ENCODE measurements around the gene MYO9B.
A peak's percentile ranks its signal among the peaks of the same experiment; 100 is the strongest.
"Not testable (repeated sequence)": the region's sequence is repeated elsewhere in the genome, so short reads cannot be mapped to it uniquely, and the experiment has no call there.

The MYO9B gene

DNA sequence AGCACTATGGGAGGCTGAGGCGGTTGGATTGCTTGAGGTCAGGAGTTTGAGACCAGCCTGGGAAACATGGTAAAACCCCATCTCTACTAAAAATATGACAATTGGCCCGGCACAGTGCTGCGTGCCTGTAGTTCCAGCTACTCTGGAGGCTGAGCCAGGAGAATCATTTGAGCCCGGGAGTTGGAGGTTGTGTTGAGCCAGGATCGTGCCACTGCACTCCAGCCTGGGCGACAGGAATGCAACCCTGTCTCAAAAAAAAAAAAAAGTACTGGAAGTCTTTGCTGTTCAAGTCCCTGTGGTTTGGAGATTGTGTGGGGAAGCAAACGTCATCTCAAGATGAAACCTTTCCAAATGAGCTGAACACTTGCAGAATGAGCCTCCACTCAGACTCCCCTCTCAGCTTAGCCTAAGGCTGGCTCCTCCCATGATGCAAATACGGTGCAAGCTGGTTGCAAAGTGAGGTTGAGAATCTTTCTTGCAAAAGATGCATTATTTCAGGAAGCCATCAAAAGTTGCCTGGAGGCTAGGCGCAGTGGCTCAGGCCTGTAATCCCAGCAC is 46.2 kb downstream of the MYO9B start:
- peak; percentile 34 for DNase-seq

DNA sequence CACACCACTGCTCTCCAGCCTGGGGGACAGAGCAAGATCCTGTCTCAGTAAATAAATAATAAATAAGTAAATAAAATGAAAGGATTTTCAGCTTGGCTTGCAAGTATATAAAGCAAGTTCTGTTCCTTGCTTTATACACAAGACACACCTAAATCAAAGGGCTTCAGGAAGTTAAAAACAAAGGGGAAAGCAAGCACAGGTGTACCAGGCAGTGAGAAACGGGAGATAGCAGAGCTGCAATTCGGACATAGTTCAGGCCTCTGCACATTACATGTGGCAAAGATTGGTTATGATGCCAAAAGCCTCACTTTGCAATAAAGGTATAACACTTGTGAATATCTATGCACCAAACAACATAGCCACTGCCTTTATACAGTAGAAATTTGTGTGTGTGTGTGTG is 47.5 kb downstream of the MYO9B start:
- no peak for DNase-seq

DNA sequence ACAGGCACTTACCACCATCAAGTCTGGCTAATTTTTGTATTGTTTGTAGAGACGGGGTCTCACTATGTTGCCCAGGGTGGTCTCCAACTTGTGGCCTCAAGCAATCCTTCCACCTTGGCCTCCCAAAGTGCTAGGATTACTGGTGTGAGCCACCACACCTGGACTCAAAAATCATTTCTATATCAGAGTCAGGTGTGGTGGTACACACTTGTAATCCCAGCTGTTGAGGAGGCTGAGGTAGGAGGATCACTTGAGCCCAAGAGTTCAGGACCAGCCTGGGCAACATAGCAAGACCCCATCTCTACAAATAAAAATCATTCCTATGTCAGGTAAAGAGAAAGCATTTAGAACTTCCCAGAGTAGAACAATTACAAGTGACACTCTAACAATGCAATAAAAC is 48.4 kb downstream of the MYO9B start:
- no peak for DNase-seq

DNA sequence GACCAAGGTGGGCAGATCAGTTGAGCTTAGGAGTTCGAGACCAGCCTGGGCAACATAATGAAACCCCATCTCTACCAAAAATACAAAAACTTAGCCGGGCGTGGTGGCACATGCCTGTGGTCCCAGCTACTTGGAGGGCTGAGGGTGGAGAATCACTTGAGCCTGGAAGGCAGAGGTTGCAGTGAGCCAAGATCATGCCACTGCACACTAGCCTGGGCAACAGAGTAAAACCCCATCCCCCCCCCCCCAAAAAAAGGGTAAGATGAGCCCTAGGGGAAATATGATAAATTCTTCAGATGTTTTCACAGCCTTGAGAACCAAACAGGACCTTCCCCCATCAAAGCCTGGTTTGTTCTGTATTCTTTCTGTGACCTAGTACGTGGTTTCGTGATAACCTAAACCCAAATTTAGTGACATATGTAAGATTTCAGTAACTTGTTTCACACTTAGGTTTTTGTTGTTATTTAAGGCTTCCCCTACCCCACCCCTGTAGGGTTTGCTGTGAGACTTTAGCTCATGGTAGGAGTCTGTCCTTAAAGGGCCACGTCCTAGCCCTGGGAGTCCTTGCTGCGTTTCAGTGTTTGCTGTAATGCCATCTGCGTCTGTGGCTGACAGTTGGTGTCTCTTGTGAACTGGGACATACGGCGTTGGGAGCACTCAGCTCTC is 49.6 kb downstream of the MYO9B start:
- DNase-seq: no peak

DNA sequence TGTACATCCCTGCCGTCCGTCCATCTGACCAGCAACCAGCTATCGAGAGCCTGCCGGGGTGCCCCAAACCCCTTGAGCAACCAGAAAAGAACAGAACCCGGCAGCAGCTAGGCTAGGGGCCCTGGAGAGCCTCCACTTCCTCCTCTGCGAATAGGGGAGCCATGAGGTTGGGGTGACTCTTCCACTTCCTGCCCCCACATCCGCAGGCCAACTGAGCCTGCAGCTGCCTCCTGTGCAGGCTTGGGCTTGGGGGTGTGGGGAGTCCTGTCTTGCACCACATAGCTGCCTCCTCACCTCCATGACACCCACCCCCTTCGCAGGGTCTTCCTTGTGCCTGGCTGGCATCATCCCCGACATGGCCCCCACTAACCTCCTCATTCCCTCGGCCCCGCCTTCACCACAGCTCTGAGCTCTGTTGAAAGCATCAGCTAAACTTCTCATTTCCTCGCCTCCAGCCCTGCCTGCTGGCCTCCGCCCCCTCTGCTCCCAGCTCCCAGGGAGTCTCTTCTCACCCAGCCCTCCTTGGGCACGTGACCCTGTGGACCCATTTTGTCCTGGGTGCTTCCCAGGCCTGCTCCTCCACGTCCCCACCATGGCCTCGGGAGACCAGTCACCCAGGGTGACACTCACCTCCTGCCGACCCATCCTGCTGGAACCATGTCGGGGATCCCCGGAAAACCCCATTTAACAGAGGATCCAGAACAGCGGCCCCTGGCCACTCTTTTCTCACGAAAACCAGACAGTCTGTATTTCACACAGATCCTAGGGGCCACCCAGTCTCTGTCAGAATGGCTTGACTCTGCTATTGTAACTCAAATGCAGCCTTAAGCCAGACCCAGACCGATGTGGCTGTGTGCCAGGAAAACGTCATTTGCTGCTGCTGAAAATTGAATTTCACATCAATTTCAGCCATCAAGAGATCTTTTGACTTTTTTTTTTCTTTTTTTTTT is 50.4 kb downstream of the MYO9B start:
- DNase-seq: peak; percentile 85

DNA sequence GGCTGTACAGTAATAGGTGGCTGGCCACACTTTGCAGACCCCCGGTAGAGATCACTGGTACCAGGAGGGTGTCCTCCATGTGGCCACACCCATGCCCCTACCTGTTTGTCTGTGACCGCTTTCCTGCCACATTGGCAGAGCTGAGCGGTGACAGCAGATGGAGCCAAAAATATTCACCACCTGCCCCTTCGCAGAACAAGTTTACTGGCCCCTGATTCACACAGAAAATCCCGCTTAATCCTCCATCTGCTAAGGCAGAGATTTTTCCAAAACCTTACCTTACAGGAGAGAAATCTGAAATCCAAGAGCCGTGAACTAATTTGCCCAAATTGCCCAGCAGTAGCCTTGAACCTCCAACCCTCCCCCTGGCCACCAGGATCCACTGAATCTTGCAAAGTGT is 52.1 kb downstream of the MYO9B start:
- no peak for DNase-seq

DNA sequence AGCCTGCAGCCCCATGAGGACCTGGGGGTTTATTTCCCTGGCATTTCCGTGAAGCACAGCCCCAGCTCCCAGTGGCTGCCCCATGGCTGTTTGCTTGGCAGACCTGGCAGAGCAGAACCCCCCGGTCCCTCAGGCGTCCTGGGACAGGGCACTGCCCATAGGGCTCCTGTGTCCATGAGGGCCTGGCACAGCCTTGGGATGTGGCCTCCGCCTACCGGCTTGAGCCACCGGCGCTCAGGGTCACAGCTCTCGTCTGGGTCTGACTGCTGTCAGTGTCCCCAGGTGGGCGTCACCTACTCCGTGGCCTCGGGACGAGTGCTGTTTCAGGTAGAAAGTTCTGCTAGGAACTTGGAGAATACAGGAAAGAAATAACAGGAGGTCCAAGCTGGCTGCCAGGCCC is 52.8 kb downstream of the MYO9B start:
- no peak for DNase-seq

DNA sequence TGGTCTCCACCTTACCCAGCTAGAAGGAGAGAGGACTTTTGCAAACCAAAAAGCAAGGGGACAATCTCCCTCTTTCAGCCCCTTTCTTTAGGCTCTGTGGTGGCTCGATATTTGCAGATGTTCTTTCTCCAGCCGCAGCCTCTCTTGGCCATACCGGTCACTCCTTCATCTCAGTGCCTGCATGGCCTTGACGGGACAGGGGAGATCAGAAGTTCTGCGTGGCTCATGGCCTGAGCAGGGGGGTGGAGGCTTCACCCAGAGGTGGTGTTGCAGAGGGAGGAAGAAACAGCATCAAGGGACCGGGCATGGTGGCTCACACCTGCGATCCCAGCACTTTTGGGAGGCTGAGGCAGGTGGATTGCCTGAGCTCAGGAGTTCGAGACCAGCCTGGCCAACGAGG is 53.2 kb downstream of the MYO9B start:
- DNase-seq: no peak

DNA sequence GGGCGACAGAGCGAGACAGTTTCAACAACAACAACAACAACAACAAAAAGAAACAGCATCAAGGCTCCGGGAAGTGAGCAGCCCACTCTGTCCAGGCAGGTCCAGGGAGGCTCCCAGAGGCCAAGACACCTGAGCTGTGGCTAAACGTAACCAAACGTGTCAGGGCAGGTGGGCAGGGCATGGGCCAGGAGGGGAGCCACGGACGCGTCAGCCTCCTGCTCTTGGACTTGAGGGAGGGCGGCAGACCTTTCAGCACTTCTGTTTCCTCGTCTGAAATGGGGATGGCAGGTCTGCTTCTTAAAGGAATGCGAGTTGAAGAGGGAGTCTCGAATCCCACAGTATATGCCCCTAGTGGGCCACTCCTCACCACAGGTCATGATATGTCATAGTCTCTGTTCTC is 53.8 kb downstream of the MYO9B start:
- no peak for DNase-seq

DNA sequence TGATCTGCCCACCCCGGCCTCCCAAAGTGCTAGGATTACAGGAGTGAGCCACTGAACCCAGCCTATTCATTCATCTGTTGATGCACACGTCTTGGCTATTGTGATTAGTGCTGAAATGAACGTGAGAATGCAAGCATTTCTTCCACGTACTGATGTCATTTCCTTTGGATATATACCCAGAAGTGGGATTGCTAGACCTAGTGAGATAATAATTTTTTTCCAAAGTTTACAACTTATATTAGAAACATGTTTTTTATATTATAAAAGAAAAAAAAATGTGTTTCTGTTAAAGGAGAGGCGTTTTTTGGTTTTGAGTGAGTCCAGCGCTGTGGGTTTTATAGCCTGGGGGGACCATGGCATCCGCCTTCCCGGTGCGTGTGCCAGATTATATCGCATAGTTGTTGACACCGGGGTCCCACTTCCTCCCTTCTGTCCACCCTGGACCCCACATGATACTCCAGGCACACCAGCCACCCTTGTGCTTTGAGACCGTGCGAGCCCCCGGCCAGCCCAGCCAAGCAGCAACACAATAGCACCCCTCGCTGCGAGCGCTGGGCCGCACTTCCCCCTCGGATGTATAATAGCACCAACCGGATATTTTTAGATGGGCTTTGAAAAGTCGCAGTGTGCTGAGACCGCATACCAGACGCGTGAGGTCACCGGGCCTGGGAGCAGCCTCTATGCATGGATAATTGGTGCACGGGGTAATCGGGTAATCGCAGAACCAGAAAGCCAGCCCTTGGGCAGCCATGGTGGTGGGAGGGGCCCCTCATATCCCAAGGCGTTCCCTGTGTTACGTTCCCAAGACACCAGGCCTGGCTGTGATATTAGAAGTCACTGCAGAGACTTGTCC is 59.6 kb downstream of the MYO9B start:
- peak; percentile 88 for DNase-seq

DNA sequence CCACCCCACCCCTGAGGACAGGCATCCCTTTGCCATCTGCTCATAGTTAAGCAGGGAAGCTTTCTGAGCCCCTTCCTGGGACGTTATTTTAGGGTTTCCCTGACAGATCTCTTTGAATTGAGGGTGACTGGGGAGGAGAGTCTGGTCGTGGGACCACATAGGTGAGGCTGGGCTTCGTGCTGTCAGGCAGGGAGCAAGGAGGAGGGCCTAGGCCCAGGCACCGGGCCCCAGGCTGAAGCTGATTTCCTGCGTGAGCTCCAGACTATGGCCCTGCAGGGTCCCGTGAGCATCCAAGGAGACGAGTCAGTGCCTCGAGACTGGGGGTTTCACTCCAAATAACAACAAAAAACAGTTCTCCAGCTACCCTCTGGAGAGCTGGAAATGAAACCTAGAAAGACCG is 60.4 kb downstream of the MYO9B start:
- DNase-seq: no peak

DNA sequence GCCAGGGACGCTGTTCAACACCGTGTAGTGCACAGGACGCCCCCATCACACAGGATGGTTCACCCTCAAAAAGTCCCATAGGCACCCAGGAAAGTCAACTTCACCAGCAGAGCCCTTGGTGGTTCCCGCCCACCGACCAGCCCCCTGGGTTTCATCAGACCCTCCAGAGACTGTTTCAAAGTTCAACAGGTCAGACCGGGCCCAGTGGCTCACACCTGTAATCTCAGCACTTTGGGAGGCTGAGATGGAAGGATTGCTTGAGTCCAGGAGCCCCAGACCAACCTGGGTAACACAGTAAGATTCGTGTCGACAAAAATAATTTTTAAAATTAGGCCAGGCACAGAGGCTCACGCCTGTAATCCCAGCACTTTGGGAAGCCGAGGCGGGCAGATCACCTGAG is 61.0 kb downstream of the MYO9B start:
- no peak for DNase-seq

DNA sequence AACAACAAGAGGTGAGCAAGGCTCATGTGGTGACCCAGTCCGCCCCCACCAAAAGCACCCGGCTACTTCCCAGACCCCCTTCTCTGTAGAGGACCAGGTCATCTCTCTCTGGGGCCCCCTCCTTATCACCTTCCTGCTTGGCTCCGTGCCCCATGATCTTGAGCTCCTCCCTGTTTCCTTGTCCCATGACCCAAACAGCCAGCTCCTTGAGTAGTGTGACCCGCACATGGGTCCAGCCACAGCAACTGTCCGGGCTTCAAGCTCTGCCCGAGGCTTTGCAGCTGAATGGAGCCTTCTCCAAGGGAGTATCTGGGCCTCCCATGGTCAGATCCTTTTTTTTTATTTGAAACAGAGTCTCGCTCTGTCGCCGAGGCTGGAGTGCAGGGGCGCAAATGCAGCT is 61.8 kb downstream of the MYO9B start:
- peak; percentile 29 for DNase-seq

DNA sequence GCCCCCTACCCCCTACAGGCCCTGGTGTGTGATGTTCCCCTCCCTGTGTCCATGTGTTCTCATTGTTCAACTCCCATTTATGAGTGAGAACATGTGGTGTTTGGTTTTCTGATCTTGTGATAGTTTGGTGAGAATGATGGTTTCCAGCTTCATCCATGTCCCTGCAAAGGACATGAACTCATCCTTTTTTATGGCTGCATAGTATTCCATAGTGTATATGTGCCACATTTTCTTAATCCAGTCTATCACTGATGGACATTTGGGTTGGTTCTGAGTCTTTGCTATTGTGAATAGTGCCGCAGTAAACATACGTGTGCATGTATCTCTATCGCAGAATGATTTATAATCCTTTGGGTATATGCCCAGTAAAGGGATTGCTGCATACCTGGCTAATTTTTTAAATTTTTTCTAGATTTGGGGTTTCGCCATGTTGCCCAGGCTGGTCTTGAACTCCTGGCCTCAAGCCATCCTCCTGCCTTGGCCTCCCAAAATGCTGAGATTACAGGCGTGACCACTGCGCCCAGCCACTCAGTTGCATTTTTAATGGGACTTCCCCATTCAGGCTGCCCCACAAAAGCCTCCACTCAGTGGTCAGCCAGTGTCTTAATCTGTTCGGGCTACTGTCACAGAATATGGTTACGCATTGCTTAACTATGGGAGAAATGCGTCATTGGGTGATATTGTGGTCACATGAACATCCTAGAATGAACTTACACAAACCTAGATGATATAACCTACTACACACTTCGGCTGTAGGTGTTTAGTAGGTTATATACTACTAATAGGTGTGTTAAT is 62.7 kb downstream of the MYO9B start:
- peak; percentile 76 for DNase-seq

DNA sequence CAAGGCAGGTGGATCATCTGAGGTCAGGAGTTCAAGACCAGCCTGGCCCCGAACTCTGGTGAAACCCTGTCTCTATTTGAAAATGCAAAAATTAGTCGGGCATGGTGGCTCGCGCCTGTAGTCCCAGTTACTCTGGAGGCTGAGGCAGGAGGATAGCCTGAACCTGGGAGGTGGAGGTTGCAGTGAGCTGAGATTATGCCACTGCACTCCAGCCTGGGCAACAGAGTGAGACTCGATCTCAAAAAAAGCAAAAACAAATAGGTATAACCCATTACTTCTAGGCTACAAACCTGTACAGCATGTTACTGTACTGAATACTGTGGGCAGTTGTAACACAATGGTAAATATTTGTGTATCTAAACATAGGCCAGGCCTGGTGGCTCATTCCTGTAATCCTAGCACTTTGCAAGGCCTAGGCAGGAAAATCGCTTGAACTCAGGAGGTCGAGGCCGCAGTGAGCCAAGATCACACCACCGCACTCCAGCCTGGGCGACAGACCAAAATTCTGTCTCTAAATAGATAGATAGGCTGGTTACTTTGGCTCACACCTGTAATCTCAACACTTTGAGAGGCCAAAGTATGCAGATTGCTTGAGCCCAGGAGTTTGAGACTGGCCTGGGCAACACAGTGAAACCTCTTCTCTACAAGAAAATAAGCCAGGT is 63.5 kb downstream of the MYO9B start:
- DNase-seq: no peak

DNA sequence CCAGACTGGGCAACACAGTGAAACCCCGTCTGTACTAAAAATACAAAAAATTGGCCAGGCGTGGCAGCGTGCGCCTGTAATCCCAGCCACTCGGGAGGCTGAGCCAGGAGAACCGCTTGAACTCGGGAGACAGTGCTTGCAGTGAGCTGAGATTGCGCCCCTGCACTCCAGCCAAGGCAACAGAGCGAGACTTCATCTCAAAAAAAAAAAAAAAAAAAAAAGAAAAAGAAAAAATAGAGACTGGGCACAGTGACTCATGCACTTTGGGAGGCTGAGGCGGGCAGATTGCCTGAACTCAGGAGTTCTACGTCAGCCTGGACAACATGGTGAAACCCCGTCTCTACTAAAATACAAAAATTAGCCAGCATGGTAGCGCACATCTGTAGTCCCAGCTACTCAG is 69.2 kb downstream of the MYO9B start:
- DNase-seq: not testable (repeated sequence)

DNA sequence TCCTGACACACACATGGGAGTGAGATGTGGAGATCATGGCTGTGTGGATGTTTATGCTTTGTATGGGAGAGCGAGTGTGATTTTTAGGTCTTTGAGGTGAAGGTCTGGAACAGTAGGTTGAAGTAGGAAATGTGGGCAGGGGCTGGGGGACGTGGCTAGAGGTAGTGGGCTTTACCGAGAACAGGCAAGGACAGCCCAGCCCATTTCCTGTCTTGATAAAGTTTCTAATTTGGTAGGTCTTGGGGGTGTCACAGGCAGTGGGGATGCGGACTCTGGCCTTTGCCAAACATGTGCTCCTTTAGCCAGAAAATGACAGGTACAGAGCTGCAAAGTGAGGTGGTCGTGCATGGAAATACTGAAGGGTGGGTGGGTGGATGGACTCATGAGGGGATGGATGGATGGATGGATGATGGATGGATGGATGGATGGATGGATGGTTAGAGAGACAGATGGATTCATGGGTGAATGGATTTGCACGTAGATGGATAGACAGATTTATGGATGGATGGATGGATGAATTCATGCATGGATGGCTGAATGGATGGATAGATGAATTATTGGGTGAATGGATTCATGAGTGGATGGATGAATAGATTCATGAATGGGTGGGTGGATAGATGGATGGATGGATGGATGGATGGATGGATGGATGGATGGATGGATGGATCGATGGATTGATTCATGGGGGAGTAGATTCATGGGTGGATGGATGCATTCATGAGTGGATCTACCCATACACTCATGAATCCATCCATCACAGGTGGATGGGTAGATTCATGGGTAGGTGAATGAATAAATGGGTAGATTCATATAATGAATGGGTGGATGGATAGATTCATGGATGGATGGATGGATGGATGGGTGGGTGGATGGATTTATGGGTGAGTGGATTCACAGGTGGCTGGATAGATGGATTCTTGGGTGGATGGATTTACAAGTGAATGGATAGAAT is 70.2 kb downstream of the MYO9B start:
- DNase-seq: no peak

DNA sequence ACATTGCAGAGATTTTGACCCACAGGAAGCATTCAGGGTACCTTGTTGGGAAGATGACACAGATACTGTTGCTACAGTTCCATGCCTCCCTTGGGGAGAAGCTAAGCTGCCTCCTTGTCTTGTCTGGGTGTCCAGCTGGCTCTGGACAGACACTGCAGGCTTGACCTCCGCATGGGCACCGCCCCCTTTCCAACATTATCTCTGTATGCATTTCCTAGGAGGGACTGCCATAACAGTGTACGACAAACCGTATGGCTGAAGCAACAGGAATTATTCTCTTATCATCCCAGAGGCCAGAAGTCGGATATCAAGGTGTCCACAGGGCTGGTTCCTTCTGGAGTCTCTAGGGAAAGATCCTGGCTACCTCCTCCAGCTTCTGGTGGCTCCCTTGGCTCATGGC is 72.6 kb downstream of the MYO9B start:
- DNase-seq: no peak

DNA sequence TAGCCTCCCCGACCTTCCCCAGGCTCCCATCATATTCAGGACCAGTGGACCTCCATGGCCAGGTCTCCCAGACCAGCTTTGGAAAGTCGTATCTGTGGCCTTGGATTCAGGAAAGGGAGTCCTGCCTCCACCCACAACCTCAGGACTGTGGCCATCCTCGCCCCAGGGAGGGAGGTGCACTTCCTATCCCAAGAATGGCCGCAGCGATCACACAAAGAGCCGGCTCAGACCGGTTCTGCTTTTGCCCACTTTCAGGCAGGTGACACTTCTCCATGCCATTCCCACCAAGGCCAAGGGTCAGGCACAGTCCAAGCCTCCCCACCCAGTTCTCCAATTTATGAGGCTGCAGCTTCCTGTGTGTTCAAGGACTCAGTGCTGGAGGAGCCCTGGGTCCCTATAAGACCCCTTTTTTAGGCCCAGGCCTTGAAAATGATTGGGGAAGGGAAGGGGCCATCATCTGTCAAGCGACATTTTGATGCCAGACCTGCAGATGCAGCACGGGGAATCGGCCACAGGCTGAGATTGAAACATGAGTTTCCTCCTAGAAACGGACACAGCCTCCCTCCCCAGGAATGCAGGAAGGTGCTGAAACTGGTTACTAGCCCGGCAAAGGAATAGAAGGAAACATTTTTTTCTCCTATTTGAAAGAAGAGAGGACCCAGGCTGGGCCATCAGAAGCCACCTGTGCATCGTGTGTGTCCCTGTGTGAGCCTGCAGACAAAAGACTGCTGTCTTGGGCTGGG is 74.0 kb downstream of the MYO9B start:
- DNase-seq: no peak

DNA sequence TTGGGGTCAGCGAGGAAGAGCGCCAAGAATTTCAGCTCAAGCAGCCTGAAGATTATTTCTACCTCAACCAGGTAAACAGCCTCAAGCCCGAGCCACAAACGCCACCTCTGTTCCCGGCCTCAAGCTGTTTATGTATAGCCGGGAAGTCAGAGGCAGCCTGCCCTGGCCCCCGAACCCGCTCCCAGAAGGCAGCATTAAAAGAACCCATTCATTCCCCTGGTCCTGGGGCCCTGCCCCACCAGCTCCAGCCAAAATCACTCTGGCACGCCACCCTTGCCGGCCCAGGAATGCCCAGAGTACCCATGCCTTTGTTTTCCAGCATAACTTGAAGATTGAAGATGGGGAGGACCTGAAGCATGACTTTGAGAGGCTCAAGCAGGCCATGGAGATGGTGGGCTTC is 78.4 kb downstream of the MYO9B start:
- DNase-seq: no peak
